ENCODE data around the gene C10orf120. TPM values are rescaled to one million over a fixed set of nuclear protein-coding genes. Genes with fewer than 3 reads are reported as not detected.
A peak's percentile ranks its signal among the peaks of the same experiment; 100 is the strongest.

Gene C10orf120
- total RNA-seq, 4 donors from 2014 or later: not detected

DNA sequence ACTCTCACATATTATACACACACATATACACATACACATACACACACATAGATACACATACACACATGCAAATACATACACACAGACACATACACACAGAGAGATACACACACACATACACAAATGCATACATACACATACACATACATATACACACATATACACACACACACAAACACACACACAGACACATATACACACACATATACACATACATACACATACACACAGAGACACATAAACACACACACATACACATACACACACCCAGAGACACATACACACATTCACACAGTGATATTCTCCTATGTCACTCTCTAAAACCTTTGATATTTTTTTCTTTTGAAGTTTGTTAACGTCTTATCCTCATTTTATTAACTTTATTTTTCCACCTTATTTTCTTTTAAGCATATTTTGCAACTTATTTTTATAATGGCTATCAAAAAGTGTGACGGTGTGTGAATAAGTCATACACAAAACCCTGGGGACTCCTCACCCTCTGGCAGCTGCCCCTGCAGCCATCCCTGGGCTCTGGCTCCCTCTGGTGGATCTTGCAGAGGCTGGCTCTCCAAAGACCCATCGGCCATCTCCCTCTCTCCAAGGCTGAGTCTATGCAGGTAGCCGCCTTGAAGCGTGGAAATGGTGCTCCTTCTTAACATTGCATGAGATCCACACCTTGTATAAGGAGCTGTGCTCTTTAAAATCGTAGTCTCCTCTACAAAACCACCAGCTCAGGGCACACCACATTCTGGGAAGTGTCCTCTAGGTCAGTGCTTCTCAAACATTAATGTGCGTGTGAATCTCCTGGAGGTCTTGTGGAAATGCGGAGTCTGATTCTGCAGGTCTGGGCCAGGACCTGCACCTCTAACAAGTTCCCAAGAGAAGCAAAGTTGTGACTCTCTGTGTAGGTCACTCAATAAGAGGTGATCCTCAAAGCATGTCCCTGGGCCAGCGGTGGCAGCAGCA lies 4.1 kb upstream of the C10orf120 start:
- no peak for TF ChIP-seq POLR2A (IDR thresholded peaks at IDR 0.05)
- peak in 4 of 6 experiments; percentile 60 to 79 (median 74) for TF ChIP-seq CTCF (IDR thresholded peaks at IDR 0.05)
- Histone ChIP-seq H3K4me3 (no peak overlapping the region), H3K27me3 (no peaks in the 10 kb centered on the region), H3K4me1 (no peaks in the 10 kb centered on the region), H3K9me3 (no peaks in the 10 kb centered on the region), H3K36me3 (no peaks in the 10 kb centered on the region), H3K27ac (no peak overlapping the region)
- DNase-seq: peak; percentile 20 to 71 (median 69)

DNA sequence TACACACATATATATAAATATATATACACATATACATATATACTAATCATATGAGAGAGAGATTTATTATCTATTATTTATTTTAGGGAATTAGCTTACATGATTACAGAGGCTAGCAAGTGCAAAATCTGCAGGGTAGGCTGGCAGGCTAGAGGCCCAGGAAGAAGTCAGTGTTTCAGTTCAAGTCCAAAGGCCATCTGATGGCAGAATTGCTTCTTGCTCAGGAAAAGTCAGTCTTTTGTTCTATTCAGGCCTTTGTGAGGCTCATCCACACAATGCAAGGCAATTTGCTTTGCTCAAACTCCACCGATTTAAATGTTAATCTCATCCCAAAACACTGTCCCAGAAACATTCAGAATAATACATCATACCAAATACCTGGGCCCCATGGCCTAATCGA lies 2.6 kb upstream of the C10orf120 start:
- Histone ChIP-seq H3K9me3 (no peaks in the 10 kb centered on the region), H3K27ac (no peak overlapping the region), H3K4me1 (no peaks in the 10 kb centered on the region), H3K36me3 (no peaks in the 10 kb centered on the region), H3K4me3 (no peak overlapping the region), H3K27me3 (no peaks in the 10 kb centered on the region)
- DNase-seq: no peak
- TF ChIP-seq CTCF (IDR thresholded peaks at IDR 0.05): no peak
- no peak for TF ChIP-seq POLR2A (IDR thresholded peaks at IDR 0.05)

GRCh38 chr10:122701652-122702051 lies 2.0 kb upstream of the C10orf120 start:
- TF ChIP-seq CTCF (IDR thresholded peaks at IDR 0.05) (no peak), POLR2A (IDR thresholded peaks at IDR 0.05) (no peak)
- no peaks in the 10 kb centered on the region for H3K9me3 ChIP-seq
- no peaks in the 10 kb centered on the region for H3K4me1 ChIP-seq
- no peaks in the 10 kb centered on the region for H3K36me3 ChIP-seq
- no peaks in the 10 kb centered on the region for H3K27me3 ChIP-seq
- no peak overlapping the region for H3K4me3 ChIP-seq
- no peak overlapping the region for H3K27ac ChIP-seq
- DNase-seq: no peak

DNA sequence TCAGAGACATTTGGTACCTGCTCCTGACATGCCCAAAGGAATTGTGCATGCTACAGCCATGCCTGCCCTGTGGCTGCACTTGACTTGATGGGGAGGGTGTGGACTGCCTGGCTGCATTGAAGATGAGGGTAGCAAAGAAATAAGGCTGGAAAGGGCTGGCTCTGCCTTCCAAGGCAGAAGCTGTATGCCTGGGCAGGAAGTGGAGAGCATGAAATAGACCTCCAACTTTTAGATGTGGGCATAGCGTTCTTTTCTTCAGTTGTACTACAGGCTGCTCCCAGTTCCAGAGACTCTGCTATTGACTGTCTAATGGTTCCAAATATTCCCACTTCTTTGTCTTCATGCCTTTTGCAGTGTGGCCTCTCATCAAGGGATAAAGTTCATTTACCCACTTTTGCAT lies 3.0 kb downstream of the C10orf120 start:
- Histone ChIP-seq H3K27me3 (no peaks in the 10 kb centered on the region), H3K9me3 (no peaks in the 10 kb centered on the region), H3K27ac (no peak overlapping the region), H3K4me1 (no peaks in the 10 kb centered on the region), H3K4me3 (no peak overlapping the region), H3K36me3 (no peaks in the 10 kb centered on the region)
- DNase-seq: no peak
- TF ChIP-seq POLR2A (IDR thresholded peaks at IDR 0.05): no peak
- no peak for TF ChIP-seq CTCF (IDR thresholded peaks at IDR 0.05)

DNA sequence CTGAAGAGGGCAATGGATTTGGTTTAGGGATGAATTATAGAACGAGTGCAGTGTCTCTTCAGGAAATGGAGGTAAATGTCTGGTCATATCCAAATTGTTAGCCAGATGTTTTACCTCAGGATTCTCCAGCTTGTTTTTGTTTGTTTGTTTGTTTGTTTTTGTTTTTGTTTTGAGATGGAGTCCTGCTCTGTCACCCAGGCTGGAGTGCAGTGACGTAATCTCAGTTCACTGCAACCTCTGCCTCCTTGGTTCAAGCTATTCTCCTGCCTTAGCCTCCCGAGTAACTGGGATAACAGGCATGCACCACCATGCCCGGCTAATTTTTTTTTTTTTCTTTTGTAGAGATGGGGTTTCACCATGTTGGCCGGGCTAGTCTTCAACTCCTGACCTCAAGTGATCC lies 6.9 kb downstream of the C10orf120 start:
- Histone ChIP-seq H3K36me3 (no peaks in the 10 kb centered on the region), H3K4me3 (no peak overlapping the region), H3K27me3 (no peaks in the 10 kb centered on the region), H3K4me1 (peaks cover 0 to 5% (median 0%) of the 10 kb centered on the region in 4 donors), H3K27ac (no peak overlapping the region), H3K9me3 (no peaks in the 10 kb centered on the region)
- TF ChIP-seq POLR2A (IDR thresholded peaks at IDR 0.05) (no peak), CTCF (IDR thresholded peaks at IDR 0.05) (no peak)
- no peak for DNase-seq

Measured in Peyer's patch (tissue), 4 donors.